ENCODE measurements around the gene DHX58. TPM values are rescaled to one million over a fixed set of nuclear protein-coding genes. Genes with fewer than 3 reads are reported as not detected.

DHX58 gene
- total RNA-seq, 1 donor: 12.3 TPM

DNA sequence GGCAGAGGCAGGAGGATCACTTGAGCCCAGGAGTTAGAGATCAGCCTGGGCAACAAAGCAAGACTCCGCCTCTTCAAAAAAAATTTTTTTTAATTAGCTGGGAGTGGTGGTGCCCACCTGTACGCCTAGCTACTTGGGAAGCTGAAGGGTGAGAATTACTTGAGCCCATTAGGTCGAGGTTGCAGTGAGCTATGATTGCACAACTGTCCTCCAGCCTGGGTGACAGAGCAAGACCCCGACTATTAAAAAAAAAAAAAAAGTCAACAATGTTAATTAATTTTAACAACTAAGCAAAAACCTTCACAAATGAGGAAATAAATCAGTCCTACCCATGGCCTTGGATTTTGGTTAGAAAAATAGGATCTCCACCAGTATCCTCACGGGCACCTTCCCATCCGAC is 5.4 kb downstream of the DHX58 start:
- Histone ChIP-seq H3K9me3 (ENCODE audit: low read depth, low read length) (no peaks in the 10 kb centered on the region), H3K4me3 (ENCODE audit: low read length) (no peak overlapping the region), H3K4me1 (ENCODE audit: insufficient read depth, low read length) (peaks cover 24% of the 10 kb centered on the region), H3K27me3 (ENCODE audit: insufficient read depth, low read length) (no peaks in the 10 kb centered on the region)

DNA sequence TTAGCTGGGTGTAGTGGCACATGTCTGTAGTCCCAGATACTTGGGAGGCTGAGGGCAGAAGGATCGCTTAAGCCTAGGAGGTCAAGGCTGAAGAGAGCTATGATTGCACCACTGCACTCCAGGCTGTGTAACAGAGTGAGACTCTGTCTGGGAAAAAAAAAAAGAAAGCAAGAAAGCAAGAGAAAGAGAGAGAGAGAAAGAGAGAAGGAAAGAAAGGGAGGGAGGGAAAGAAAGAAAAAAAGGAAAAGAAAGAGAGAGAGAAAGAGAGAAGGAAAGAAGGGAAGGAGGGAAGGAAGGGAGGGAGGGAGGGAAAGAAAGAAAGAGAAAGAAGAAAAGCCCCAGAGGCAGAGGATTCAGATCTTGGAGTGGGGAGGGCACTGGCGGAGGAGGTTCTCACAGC is 6.5 kb downstream of the DHX58 start:
- H3K4me3 ChIP-seq (ENCODE audit: low read length): no peak overlapping the region
- H3K4me1 ChIP-seq (ENCODE audit: insufficient read depth, low read length): peaks cover 13% of the 10 kb centered on the region
- H3K9me3 ChIP-seq (ENCODE audit: low read depth, low read length): no peaks in the 10 kb centered on the region
- H3K27me3 ChIP-seq (ENCODE audit: insufficient read depth, low read length): no peaks in the 10 kb centered on the region

- H3K4me3 ChIP-seq (ENCODE audit: low read length): no peak overlapping the region
These were observed 8.2 kb downstream of the DHX58 start for GRCh38 chr17:42104264-42104663.

GRCh38 chr17:42103221-42103954 is 9.1 kb downstream of the DHX58 start:
- Histone ChIP-seq H3K4me1 (ENCODE audit: insufficient read depth, low read length) (peaks cover 11% of the 10 kb centered on the region), H3K27me3 (ENCODE audit: insufficient read depth, low read length) (no peaks in the 10 kb centered on the region), H3K4me3 (ENCODE audit: low read length) (no peak overlapping the region), H3K9me3 (ENCODE audit: low read depth, low read length) (no peaks in the 10 kb centered on the region)

More at GRCh38 chr17:42104264-42104663, 8.2 kb downstream of the DHX58 start:
- H3K4me1 ChIP-seq (ENCODE audit: insufficient read depth, low read length): peaks cover 11% of the 10 kb centered on the region
- H3K27me3 ChIP-seq (ENCODE audit: insufficient read depth, low read length): no peaks in the 10 kb centered on the region
- H3K9me3 ChIP-seq (ENCODE audit: low read depth, low read length): no peaks in the 10 kb centered on the region

- Histone ChIP-seq H3K9me3 (ENCODE audit: low read depth, low read length) (no peaks in the 10 kb centered on the region), H3K4me3 (ENCODE audit: low read length) (no peak overlapping the region), H3K4me1 (ENCODE audit: insufficient read depth, low read length) (peaks cover 8% of the 10 kb centered on the region), H3K27me3 (ENCODE audit: insufficient read depth, low read length) (peaks cover 12% of the 10 kb centered on the region)
These were observed 10.8 kb downstream of the DHX58 start for GRCh38 chr17:42101513-42102292.

DNA sequence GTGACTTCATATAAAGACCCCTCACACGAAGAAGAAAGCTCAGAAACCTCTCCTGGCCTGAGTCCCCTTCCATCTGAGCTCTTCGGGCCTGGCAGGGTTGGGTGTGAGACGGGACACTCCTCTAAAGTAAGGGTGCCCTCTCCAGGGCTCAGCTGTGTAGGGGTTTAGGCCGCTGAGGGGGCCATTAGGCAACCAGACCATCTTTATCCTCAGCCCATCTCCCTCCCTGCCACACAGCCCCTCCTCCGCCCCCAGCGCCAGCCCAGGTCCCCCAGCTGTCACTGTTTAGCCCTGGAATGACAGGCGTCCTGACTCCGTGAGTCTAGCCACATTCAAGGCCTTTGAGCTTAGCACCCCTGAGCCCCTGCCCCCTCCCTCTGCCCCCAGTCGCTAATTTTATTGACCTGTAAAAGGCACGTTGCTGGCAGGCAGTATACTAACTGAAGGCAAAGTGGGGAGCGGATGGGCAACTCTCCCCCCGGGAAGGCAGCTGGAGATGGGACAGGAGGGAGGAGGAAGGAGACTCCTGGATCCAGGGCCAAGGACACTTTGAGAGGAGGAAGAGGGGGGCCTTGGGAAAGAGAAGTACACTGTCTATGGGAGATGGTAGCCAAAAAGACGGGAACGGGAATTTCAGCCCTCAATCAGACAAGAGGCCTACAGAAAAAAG is 13.6 kb downstream of the DHX58 start:
- peaks cover 15% of the 10 kb centered on the region for H3K27me3 ChIP-seq (ENCODE audit: insufficient read depth, low read length)
- peaks cover 8% of the 10 kb centered on the region for H3K4me1 ChIP-seq (ENCODE audit: insufficient read depth, low read length)
- H3K9me3 ChIP-seq (ENCODE audit: low read depth, low read length): no peaks in the 10 kb centered on the region
- no peak overlapping the region for H3K4me3 ChIP-seq (ENCODE audit: low read length)

GRCh38 chr17:42097691-42098631 is 14.6 kb downstream of the DHX58 start, which contains the start of gene ZNF385C:
ZNF385C (minus strand) TSS chr17:42098473; CDS start chr17:42063056, 35,417 bp downstream.
- no peaks in the 10 kb centered on the region for H3K9me3 ChIP-seq (ENCODE audit: low read depth, low read length)
- no peak within 1 kb of the TSS for H3K4me3 ChIP-seq (ENCODE audit: low read length)
- H3K4me1 ChIP-seq (ENCODE audit: insufficient read depth, low read length): peaks cover 8% of the 10 kb centered on the region
- H3K27me3 ChIP-seq (ENCODE audit: insufficient read depth, low read length): peaks cover 15% of the 10 kb centered on the region

- Histone ChIP-seq H3K9me3 (ENCODE audit: low read depth, low read length) (no peaks in the 10 kb centered on the region), H3K4me3 (ENCODE audit: low read length) (no peak overlapping the region), H3K4me1 (ENCODE audit: insufficient read depth, low read length) (peaks cover 8% of the 10 kb centered on the region), H3K27me3 (ENCODE audit: insufficient read depth, low read length) (peaks cover 15% of the 10 kb centered on the region)
These were observed 16.0 kb downstream of the DHX58 start for GRCh38 chr17:42096360-42097111.

DNA sequence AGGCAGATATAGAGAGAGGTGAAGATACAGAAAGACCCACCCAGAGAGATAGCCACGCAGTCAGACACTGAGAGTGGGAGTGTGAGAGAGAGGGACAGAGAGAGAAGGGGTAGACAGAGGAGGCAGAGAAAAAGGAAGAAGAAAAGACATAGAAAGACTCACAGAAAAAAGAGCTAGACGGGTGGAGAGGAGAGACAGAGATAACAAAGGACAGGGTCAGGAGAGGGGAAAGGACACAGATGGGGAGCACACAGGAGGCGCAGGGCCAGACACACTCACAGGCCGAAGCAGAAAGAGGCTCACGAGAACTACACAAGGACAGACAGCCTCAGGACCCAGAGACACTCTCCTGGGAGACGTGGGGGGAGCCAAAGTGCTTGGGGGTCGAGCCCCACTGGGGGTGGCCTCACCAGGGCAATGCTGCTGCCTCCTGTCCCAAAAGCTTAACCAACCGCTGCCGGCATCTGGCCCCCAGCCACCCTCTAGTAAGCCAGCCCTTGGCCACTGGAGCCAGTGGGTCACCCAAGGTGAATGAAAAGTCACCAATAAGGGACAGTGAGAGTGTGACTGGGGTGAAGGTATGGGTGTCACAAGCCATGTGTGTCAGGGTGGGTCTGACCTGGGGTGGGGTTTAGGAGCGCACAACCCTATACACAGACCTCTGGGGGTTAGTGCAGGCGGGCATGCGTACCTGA is 18.0 kb downstream of the DHX58 start:
- Histone ChIP-seq H3K9me3 (ENCODE audit: low read depth, low read length) (no peaks in the 10 kb centered on the region), H3K27me3 (ENCODE audit: insufficient read depth, low read length) (peaks cover 15% of the 10 kb centered on the region), H3K4me3 (ENCODE audit: low read length) (no peak overlapping the region), H3K4me1 (ENCODE audit: insufficient read depth, low read length) (peaks cover 8% of the 10 kb centered on the region)

DNA sequence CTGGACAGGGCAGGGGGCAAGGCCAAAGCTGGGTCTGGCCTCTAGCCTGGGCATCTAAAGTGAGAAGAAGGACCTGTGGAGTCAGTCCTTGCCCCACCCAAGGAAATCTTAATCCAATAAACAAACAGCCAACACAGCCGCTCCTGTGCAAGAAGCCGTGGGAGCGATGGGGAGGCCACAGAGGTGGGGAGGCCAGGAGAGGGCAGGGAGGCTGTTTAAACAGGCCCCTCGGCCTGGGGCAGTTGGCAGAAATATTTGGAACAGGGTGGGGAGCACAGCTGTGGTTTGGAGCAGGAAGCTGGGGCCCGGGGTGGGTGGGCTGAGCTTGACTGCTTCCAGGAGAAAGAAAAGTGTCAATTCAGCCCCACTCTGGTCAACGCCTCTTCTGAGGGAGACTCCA is 19.6 kb downstream of the DHX58 start:
- Histone ChIP-seq H3K9me3 (ENCODE audit: low read depth, low read length) (no peaks in the 10 kb centered on the region), H3K4me1 (ENCODE audit: insufficient read depth, low read length) (peaks cover 6% of the 10 kb centered on the region), H3K4me3 (ENCODE audit: low read length) (no peak overlapping the region), H3K27me3 (ENCODE audit: insufficient read depth, low read length) (peaks cover 13% of the 10 kb centered on the region)

DNA sequence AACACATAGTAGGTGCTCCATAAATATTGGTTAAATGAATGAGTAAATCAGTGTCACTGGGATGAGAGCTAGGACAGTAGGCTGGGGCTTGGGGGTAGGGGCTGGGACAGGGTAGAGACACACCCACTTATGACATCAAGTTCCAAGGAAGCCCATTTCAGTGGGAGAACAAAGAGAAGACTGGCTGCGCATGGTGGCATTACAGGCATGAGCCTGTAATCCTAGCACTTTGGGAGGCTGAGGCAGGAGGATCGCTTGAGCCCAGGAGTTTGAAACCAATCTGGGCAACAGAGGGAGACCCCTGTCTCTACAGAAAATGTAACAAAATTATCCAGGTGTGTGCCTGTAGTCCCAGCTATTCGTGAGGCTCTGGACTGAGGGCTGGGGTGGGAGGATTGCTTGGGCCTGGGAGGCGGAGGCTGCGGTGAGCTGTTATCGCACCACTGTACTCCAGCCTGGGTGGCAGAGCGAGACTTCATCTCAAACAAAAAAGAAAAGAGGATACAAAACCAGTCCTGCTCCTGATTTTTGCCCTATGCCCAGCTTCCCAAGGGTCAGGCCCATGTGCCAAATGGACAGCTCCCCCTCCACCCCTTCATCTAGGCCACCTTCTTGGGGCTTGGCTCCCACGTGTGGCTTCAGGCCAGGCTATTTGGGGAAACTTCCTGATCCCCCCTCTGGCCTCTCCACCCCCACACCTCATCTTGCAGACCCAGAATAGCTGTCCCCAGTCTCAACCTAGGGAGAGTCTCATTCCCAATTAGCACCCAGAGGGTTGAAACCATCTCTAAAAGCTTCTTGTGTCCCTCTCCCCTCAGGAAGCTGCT is 21.3 kb downstream of the DHX58 start:
- no peaks in the 10 kb centered on the region for H3K27me3 ChIP-seq (ENCODE audit: insufficient read depth, low read length)
- H3K4me1 ChIP-seq (ENCODE audit: insufficient read depth, low read length): no peaks in the 10 kb centered on the region
- no peaks in the 10 kb centered on the region for H3K9me3 ChIP-seq (ENCODE audit: low read depth, low read length)
- no peak overlapping the region for H3K4me3 ChIP-seq (ENCODE audit: low read length)

GRCh38 chr17:42088736-42089135 is 23.8 kb downstream of the DHX58 start:
- H3K9me3 ChIP-seq (ENCODE audit: low read depth, low read length): no peaks in the 10 kb centered on the region
- H3K4me3 ChIP-seq (ENCODE audit: low read length): no peak overlapping the region
- no peaks in the 10 kb centered on the region for H3K27me3 ChIP-seq (ENCODE audit: insufficient read depth, low read length)
- H3K4me1 ChIP-seq (ENCODE audit: insufficient read depth, low read length): no peaks in the 10 kb centered on the region
